ENCODE measurements around the gene SLCO4A1.

DNA sequence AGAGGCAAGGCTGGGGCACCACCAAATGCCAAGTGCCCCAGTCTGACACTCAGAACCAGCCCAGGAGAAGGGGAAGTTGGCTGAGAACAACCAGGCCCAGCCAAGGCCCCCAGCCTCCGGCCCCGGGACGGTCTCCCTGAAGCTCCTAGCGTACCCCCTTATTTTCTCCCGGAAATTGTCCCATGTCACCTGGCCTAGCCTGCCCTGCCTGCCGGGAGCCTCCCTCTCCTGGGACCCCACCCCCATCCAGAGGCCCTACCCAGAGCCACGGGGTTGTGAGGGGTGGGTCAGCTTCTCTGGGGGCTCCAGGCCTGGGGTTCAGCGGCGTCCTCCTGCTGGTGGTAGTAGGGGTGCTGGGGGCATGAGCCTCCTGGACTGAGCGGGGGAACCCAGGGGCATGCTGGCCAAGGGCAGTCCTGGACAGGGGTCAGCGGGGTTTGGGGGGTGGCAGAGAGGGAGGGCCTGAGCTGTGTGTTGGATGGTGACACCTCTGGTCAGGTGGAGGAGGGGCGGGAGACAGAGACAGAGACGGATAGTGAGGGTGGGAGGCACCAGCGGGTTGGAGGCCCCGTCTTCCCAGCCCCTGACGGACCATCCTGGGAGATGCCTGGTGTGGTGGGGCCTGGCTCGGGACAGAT is 7.9 kb upstream of the SLCO4A1 start:
- TF ChIP-seq, protein P1, sequence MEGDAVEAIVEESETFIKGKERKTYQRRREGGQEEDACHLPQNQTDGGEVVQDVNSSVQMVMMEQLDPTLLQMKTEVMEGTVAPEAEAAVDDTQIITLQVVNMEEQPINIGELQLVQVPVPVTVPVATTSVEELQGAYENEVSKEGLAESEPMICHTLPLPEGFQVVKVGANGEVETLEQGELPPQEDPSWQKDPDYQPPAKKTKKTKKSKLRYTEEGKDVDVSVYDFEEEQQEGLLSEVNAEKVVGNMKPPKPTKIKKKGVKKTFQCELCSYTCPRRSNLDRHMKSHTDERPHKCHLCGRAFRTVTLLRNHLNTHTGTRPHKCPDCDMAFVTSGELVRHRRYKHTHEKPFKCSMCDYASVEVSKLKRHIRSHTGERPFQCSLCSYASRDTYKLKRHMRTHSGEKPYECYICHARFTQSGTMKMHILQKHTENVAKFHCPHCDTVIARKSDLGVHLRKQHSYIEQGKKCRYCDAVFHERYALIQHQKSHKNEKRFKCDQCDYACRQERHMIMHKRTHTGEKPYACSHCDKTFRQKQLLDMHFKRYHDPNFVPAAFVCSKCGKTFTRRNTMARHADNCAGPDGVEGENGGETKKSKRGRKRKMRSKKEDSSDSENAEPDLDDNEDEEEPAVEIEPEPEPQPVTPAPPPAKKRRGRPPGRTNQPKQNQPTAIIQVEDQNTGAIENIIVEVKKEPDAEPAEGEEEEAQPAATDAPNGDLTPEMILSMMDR (IDR thresholded peaks at IDR 0.05), result no peak
- TF ChIP-seq POLR2A (IDR thresholded peaks at IDR 0.05), result no peak
- no peak for TF ChIP-seq POLR2AphosphoS5 (IDR thresholded peaks at IDR 0.05; ENCODE audit: insufficient read depth in 1 of 2, low read depth in 1 of 2)

Data from vagina (tissue), 2 donors.